Upper lobe of left lung (tissue), 4 donors: ENCODE data around the gene VPS26C.

Experiments used
- CTCF ChIP-seq, 6 experiments: fragments of 450-650 bp in 4 of 6; fragments of 200-600 bp in 2 of 6; sonication (generic) in 2 of 6; IDR thresholded peaks; one replicate each; pipeline ENCODE4 v1.5.1; 2016 to 2019; ENCODE audit warnings: antibody characterized with exemption in 6 of 6
- EP300 ChIP-seq, 4 donors: sonication (generic); formaldehyde crosslinking; IDR thresholded peaks; one replicate each; pipeline ENCODE4 v1.5.1; 2017; ENCODE audit warnings: antibody characterized with exemption in 4 of 4, control low read depth in 2 of 4
- POLR2A ChIP-seq, 4 donors: fragments of 450-650 bp; IDR thresholded peaks; one replicate each; pipeline ENCODE4 v1.5.1; 2016 to 2017; ENCODE audit warnings: antibody characterized with exemption in 4 of 4, mild to moderate bottlenecking in 2 of 4
- POLR2AphosphoS5 ChIP-seq, 2 donors: sonication (generic); formaldehyde crosslinking; IDR thresholded peaks; one replicate each; pipeline ENCODE4 v1.5.1; 2017; ENCODE audit warnings: antibody characterized with exemption in 2 of 2

GRCh38 chr21:37248298-37248697, 18.8 kb downstream of the VPS26C start:
- TF ChIP-seq POLR2A (IDR thresholded peaks at IDR 0.05) (no peak), CTCF (IDR thresholded peaks at IDR 0.05) (no peak), POLR2AphosphoS5 (IDR thresholded peaks at IDR 0.05) (no peak), EP300 (IDR thresholded peaks at IDR 0.05) (no peak)
